CD4-positive, alpha-beta T cell treated with Interleukin-10 for 1 hour (primary cell): Measurements from ENCODE around the gene FHOD1.
A peak's percentile ranks its signal among the peaks of the same experiment; 100 is the strongest.

ENCODE experiments used
- DNase-seq: peaks from one replicate; pipeline ENCODE4 v3.0.0-alpha.2; 2020

Gene FHOD1

DNA sequence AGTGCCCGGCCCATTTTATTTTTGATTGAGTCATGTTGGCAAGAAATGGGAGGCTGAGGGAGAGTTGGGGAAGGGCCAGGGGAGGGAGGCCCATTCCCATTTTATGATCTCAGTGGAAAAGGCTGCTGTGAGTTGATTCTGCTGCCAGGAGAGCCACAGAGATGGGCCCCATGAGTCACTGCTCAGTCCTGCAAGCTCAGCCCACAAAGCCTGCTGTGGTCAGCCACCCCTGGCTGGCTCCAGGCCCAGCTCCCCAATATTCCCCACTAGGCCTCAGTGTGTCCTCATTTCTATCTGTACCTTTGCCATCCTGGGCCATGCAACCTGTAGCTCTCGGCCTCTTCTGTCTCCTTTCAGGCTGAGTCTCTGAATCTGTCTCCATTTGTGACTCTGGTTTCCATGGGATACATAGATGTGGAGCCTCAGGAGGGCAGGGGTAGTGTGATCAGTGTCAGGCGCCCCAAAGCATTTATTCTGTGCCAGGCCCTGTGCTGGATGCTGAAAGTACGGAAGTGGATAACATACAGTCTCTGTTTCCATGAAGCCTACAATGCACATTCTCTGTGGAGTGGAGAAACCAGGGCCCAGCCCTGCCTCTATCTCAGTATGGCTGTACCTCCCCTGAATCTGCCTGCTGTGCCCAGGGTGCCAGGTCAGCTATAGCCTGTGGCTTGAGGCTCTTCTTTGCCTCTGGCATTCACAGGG is 30.2 kb upstream of the FHOD1 start:
- DNase-seq = no peak

DNA sequence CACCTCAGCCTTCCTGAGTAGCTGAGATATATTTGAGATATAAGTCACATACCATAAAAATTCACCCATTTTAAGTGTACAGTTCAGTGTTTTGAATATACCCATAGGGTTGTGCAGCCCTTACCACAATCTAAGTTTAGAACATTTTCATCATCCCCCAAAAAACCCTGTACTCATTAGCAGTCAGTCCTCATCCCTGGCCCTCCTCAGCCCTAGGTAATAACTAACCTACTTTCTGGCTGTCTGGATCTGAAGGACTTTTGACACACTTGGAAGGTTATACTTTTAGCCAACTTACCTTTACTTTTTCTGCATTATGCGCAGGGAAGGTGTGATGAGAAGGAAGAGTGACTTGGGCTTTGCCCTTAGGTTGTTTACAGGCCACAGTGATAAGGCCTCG is 28.0 kb upstream of the FHOD1 start:
- no peak for DNase-seq

DNA sequence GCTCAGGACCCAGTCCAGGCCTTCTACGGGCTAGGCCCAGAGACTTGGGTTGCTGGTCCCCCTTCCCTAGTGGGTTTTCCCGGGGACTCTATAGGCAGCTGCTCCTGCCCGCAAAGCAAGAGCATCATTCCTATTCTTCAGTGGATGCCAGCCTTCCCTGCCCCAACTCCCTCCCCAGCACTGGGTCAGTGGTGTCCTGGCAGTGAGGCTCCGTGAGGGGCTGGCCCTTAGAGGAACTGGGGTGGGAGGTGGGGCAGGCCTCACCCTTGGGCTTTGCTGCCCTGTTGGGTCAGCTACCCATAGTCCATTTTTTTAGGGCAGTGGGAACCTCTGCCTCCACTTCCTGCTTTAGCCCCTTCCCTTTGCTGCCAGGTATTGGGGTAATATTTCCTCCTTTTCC is 24.2 kb upstream of the FHOD1 start:
- DNase-seq = no peak

DNA sequence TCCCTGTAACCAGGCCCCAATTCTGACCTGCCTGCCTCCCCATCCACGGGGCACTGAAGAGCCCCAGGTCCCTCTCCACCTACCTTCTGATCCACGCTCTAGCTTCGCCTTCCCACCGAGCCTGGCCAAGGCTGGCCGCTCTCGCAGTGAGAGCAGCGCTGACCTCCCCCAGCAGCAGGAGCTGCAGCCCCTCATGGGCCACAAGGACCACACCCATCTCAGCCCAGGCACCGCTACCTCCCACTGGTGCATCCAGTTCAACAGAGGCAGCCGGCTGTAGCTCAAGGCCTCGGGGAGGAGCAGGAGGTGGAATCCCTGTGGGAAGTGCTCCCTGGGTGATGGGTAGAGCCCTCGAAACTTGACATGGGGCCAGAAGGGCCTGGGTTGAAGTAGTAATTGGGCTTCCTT is 23.7 kb upstream of the FHOD1 start:
- no peak for DNase-seq

DNA sequence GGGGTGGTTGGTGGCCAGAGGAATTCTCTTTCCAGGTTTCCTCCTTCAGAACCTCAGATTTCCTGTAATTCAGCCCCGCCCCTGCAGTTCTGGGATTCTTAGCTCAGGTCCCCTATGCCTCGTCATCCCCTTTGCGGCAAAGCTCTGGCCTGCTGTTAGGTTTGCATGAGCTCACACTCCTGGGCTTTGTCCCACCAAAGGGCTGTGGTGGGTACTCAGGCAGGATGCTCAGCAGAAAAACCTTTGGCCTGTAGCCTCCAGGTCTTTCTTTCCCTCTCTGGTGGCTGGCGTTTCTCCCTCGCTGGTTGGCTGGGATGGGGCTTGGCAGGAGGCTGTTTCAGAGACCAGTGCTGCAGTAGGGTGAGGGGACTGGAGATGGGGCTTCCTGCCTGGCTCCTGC is 22.5 kb upstream of the FHOD1 start:
- no peak for DNase-seq

DNA sequence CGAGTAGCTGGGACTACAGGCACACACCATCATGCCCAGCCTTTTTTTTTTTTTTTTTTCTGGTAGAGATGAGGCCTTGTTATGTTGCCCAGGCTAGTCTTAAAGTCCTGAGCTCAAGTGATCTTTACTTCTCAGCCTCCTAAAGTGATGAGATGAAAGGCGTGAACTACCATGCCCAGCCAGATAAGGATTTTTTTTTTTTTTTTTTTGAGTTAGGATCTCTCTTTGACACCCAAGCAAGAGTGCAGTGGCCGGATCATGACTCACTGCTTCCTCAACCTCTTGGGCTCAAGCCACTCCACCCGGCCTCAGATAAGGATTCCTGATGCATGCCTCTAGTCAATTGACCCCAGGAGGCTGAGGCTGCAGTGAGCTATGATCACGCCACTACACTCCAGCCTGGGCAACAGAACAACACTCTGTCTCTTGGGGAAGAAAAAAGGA is 20.9 kb upstream of the FHOD1 start:
- no peak for DNase-seq

DNA sequence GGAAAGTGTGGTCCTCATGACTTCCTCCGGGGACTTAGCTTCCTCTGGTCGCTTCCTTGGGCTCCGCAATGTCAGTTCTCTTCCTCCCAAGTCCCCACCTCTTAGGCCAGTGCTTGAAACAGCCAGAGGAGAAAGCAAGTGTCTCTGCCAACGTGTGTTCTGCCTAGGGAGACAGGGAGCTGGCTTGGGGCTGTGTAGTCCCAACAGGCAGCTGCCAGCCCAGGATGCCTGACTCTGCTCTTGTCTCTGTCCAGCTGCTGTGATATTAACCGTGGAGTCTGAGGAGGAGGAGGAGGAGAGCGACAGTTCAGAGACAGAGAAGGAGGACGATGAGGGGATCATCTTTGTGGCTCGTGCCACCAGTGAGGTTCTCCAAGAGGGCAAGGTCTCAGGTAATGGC is 18.6 kb upstream of the FHOD1 start:
- DNase-seq = no peak

DNA sequence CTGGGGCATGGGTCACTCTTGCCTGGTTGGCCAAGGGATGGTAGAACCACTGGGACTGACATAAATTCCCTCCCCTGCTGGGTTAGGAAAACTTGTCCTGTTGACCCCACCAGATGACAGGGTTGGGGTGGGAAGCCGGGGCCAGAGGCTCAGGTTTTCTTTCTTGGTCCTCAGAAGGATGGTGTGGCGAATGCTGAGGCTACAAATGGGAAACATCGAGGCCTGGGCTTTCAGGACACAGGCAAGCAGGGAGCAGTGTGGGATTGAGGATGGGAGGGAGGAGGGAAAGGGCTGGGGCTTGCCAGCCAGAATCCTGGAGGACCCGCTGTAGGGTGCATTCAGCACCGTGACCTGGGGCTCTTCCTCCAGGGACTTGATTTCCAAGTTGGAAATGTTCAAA is 17.6 kb upstream of the FHOD1 start:
- DNase-seq = no peak

DNA sequence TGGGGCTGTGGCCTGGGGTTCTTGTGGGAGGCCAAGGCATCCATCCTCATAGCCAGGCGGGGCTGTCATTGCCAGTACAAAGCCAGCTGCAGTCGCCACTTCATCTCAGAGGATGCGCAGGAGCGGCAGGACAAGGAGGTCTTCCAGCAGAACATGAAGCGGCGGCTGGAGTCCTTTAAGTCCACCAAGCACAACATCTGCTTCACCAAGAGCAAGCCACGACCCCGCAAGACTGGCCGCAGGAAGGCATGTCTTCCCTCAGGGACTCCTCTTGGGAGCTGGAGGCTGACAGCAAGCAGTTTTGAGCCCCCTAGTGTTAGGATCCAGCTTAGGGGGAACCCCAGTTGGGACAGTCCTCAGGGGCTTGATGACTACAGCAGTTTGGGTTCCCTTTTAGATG is 17.0 kb upstream of the FHOD1 start:
- no peak for DNase-seq

DNA sequence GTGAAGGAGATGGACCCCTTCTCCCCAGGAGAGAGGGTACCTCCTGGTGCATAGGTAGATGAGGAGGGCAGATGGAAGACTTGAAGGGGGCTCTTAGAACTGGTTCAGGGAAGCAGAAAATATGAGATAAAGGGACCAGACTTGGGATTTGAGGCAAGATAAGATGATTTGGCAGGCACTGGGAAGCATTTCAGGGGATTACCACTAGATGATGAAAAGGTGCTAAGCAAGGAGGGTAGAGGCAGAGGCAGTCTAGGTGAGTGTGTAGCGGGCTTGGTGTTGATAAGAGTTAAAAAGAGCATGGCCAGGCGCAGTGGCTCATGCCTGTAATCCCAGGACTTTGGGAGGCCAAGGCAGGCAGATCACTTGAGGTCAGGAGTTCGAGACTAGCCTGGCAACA is 15.9 kb upstream of the FHOD1 start:
- DNase-seq = no peak

DNA sequence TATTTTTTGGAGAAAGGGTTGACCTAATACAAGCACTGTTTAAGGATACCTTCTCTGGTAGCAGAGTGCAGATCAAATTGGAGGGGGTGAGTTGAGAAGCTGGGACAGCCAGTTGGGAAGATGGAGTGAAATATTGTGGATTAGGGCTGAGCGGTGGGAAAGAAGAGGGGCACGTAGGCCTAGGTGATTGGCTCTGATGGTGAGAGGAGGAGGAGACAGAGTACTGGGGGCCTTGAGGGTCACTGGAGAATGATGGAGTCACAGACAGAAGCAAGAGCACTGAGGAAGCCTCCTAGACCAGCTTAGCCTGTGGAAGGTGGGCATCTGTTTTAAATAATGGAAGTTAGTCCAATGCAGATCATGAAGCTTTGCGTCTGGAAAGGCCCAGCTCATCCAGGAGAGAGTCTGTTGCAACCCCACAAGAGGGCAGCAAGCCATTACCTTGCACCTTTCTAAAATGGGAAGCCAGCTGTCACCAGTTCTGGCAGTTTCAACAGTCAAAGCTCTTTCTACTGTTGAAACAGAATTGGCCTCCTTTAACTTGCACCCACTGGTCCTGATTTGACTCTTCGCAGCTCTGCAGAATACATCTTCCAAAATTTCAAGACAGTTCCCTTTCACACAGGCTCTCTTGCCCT is 13.3 kb upstream of the FHOD1 start:
- DNase-seq = peak; percentile 28

DNA sequence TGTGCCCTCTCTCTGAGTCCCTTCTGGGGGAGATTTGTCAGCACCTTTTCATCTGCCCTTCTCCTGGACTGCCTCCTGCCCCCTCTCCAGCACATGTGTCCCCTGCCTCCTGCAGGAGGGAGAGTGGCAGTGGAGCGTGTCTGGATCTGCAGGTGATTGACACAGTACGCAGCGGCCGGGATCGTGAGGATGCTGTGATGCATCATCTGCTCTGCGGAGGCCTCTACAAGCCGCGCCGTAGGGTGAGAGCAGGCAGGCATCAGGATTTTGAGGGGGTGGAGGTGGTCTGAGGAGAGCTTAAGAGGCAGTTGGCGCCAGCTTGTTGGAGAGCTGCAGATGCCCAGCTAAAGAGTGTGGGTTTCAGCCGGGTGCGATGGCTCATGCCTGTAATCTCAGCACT is 12.4 kb upstream of the FHOD1 start:
- no peak for DNase-seq

DNA sequence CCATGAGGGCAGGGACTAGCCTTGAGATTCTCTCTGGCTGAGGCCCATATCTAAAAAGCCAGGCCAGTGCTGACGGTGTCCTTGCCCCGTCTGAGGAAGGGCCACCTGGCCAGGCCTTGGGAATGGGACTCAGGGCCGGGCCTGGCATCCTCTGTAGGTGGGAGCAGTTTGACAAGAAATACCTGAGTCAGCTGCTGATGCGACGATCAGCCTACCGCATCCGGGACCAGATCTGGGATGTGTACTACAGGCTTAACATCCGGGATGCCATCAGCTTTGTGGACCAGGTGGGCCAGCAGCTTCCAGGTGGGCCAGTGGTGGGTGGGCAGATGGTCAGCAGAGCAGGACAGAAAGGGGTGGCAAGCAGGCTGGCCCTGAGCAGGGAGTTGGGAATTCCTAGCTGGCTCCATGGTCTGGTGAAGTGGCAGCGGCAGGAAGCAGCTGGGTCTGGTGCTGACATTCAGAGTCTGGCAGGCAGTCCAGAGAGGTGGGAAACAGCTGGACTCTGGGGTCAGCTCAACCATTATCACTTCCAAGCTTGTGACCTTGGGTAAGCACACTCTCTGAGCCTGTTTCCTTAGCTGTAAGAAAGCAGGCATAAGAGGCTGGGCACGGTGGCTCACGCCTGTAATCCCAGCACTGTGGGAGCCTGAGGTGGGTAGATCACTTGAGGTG is 11.0 kb upstream of the FHOD1 start:
- no peak for DNase-seq

DNA sequence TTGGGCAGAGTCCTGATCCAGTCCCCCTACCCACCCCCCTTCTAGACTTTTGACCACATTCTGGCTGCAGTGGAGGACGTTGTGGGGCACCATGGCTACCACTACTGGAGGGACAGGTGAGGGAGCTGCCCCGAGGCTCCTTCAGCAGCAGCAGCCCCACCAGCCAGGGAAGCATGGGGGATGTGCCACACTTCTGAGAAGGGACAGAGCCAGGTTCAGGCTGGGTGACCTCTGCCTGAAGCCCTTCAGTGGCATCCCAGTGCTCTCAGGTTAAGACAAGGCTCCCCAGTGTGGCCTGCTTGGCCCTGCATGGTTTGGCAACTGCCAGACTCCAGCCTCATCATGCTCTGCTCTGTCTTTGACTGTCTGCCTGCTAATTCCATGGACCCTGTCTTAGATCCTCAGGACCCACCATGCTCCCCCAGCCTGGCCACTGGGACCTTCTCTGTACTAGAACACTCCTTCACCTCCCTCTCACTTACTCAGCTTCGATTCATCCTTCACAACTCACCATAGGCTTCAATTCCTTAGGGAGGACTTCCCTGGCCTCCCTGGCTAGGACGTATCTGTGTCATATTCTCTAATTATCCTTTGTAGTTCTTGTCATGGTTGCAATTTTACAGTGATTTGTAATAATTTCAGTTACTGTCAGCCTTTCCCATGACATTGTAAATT is 10.3 kb upstream of the FHOD1 start:
- DNase-seq = no peak

DNA sequence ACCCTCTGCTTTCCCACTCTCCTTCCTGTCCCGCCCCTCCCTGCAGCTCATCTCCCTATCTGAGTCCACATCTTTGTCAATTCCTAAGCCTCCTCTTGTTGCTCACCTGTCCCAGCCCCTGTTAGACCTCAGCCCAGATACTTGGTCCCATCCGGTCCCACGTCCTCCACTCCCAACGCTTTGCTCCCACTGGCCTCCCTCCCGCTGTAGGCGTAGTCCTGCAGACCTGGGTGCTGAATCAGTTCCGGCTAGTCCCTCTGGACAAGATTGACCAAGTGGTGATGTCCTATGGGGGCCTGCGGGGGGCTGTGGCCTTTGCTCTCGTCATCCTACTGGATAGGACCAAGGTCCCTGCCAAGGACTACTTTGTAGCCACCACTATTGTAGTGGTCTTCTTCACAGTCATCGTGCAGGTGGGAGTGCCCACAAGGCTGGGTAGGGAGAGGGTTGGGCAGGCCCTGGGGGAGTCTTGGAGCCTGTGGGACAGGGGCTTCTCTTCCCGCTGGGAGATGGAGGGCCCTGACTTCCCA is 9.5 kb upstream of the FHOD1 start:
- no peak for DNase-seq

DNA sequence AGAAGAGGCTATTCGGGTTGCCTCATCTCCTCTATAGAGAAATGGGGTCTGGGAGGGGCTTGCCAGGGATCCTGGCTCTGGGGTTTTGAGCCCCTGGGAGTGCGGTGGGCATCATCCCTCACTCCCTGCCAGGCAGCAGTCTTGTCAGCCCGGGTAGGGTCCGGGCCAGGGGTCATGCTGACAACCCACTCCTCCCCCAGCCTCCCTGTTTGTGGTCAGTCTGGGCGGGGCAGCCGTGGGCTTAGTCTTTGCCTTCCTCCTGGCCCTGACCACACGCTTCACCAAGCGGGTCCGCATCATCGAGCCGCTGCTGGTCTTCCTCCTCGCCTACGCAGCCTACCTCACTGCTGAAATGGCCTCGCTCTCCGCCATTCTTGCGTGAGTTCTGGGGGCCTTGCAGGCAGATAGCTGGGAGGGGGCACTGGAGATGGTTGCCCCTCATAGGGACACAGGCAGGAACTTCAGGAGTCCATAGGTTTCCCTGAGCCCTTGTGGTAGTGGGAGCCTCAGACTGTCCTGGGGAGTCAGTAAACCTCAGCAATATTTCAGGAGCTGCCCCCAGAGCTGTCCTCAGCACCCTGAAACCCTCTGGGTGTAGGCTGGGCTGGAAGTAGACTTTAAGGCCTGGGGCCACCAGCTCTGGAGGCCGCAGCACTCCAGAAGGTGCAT is 8.4 kb upstream of the FHOD1 start:
- no peak for DNase-seq

DNA sequence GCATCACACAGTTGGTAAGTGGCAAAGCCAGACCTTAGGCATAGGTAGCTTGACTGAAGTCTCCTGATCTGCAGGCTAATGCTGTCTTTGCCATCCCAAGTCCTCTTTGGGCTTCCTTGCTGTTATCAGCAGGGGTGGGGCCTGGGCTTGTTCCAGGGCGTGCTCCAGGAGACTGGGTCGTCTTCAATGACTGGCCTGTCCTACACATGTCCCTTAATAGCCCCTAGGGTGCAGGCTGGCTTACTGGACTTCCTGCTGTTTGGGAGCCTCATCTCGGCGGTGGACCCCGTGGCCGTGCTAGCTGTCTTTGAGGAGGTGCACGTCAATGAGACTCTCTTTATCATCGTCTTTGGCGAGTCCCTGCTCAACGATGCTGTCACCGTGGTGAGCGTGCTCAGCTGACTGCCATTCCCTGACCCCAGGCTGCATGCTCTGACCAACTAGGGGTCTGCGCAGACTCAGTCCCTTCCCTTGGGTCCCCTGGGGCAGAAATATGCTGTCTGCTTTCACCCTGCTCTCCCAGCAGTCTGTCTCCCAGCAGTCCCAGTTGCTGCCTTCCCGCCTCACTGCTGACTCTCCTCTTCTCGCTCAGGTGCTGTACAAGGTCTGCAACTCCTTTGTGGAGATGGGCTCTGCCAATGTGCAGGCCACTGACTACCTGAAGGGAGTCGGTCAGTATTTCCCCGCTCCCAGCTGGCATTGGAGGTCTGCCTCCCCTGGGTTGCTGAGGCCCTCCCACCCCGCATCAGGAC is 7.7 kb upstream of the FHOD1 start:
- no peak for DNase-seq

DNA sequence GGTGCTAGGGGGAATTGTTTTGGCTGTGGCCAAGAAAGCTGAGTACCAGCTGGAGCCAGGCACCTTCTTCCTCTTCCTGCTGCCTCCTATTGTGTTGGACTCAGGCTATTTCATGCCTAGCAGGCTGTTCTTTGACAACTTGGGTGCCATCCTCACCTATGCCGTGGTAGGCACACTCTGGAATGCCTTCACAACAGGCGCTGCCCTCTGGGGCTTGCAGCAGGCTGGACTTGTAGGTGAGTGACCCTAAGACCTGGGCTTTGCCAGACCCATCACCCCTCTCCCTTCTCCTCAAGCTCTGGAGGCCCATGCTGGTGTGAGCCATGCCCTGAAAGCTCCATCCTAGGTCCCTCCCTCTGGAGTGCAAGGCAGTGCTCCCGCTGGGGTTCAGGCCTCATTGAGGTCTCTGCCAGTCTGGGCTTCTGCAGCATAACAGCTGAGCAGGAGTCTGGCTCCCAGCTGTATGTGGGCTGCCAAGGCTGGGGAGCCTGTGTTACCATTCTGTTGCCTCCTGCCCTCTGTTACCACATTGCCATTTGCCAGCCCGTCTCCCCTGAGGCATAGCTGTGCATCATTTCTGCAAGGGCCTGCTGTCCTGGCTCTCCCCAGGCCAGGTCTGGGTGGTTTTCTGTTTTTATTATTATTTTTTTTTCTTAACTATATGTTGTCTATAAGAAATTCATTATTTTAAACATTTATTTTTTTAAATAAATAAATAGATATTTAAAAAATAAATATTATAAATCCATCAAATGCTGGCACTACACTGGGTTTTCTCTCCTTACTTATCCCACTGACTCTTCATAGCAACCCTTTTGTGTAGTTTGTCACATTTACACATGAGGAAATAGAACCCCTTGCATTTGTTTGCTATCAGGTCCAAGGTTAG is 5.6 kb upstream of the FHOD1 start:
- no peak for DNase-seq

DNA sequence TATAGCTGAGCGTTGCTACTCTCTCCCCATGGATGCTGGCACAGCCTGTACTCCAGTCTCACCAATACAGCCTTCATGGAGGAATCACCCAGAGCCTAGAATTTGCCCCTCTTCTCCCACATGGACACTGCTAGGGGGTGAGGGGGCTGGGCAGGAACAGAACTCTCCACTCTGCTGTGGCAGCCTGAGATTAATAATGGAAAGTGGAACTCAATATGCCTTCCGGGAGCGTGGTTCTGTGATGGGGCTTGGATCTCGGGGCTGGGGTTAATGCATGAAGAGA is 2.7 kb upstream of the FHOD1 start:
- no peak for DNase-seq

DNA sequence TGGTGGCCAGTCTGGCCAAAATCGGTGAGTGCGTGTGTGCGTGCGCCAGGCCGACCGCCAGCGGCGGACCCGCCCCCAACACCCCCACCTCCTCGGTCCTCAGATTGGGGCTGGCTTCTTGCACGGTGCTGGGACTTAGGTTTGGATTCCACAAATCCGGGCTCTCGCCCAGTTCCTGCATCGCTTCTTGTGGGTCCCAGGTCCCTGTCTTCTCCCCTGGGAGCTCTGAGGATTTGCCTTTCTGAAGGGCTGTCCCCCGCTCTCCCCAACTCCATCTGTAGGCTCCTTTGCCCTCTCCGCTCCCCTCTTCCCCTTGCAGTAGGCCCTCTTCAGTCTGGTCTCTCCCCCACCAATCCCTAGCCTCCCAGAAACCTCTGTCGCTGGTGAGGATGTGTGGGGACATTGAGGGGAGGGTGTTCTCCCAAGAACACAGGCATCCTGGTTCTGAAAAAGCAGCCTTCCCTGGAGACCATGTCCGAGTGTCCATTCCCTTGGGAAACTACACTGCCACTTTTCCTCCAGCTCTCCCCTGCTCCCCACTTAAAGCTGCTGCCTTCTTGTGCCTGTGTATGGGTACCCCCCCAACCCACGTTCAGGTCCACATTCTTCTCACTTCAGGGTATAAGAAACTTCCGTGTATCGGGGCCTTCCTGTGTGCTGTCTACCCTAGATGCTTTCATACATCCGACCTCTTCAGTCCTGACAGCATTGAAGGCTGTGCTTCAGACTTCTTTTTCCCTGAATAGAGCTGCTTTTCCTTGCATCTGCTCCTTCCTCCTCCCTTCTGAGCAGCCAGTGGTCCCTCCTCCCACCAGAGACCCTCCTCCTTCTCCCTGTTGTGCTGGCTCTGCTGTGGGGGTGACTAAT is 2.1 kb upstream of the FHOD1 start:
- DNase-seq = no peak
